ENCODE results near the gene C10orf90. TPM values are rescaled to one million over a fixed set of nuclear protein-coding genes. Genes with fewer than 3 reads are reported as not detected.

C10orf90 gene
- total and polyA plus RNA-seq, 11 donors: not detected

DNA sequence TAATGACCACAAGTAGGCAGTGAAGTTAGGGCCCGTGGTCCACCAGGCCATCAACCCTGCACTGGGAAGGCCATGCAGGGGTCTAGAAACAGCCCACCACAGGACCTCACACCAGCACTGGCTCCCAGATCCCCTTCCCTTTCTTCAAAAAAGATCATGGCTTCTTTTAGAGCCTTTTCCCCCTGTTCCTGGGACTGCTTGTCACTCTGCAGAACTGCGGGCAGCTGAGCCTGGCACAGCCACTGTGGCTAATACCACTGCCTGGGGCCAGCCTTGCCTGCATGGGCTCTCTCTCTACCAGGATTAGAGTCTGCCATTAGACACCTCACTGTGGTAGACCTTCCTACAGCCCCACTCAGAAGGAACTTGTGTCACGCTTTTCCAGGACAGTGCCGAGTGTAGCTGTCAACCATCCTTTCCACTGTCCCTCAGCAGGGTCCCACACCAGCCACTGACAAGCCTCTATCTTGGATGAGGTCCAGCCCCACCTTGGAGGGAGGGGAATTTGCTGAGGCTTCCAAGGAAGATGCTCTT is 19.0 kb upstream of the C10orf90 start:
- WGBS, 4 donors: 62 to 85% (median 74%) methylated on average over 4 of the region's 4 CpGs
- Histone ChIP-seq H3K4me1 (no peaks in the 10 kb centered on the region), H3K27me3 (no peaks in the 10 kb centered on the region), H3K27ac (no peak overlapping the region), H3K9me3 (peaks cover 0 to 16% (median 0%) of the 10 kb centered on the region in 12 donors), H3K4me3 (no peak overlapping the region), H3K36me3 (no peaks in the 10 kb centered on the region)
- DNase-seq (no peak), ATAC-seq (no peak)
- TF ChIP-seq POLR2A (IDR thresholded peaks at IDR 0.05): no peak
- TF ChIP-seq, protein P1, sequence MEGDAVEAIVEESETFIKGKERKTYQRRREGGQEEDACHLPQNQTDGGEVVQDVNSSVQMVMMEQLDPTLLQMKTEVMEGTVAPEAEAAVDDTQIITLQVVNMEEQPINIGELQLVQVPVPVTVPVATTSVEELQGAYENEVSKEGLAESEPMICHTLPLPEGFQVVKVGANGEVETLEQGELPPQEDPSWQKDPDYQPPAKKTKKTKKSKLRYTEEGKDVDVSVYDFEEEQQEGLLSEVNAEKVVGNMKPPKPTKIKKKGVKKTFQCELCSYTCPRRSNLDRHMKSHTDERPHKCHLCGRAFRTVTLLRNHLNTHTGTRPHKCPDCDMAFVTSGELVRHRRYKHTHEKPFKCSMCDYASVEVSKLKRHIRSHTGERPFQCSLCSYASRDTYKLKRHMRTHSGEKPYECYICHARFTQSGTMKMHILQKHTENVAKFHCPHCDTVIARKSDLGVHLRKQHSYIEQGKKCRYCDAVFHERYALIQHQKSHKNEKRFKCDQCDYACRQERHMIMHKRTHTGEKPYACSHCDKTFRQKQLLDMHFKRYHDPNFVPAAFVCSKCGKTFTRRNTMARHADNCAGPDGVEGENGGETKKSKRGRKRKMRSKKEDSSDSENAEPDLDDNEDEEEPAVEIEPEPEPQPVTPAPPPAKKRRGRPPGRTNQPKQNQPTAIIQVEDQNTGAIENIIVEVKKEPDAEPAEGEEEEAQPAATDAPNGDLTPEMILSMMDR (IDR thresholded peaks at IDR 0.05): no peak
- intact Hi-C loops (cut with DNase I): no loop called here

DNA sequence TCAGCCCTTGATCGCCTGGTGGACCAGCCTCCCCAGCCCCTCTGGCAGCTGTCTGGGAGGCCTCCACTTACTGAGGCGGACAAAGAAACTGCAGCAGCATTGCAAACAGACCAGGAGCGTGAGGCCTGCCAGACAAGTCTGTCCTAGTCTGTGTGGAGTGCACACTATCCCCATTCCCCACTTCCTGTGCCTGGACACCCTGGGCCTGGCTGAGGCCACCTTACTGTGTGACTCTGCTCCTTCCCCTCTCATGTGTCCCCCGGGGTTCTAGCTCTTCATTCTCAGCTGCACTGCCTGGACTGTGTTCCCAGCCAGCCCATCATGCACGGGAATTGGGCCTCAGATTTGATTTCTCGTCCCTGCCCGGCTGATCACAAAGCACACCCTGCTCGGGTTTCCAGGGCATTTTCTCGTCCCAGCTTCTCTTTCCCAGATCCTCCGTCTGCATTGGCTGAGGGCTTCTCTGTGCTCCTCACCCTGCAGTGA is 16.7 kb upstream of the C10orf90 start:
- peak overlapping the region in 3 of 12 donors; percentile 15 to 29 (median 22) for H3K27ac ChIP-seq
- H3K36me3 ChIP-seq: no peaks in the 10 kb centered on the region
- peak in 2 of 4 donors; percentile 47 to 48 for ATAC-seq
- no peaks in the 10 kb centered on the region for H3K4me1 ChIP-seq
- H3K9me3 ChIP-seq: peaks cover 0 to 12% (median 0%) of the 10 kb centered on the region in 12 donors
- TF ChIP-seq, protein P1 (IDR thresholded peaks at IDR 0.05): no peak
- TF ChIP-seq POLR2A (IDR thresholded peaks at IDR 0.05): no peak
- no peak for DNase-seq
- WGBS, 4 donors: 40 to 57% (median 48%) methylated on average over 10 of the region's 10 CpGs
- H3K4me3 ChIP-seq: no peak overlapping the region
- intact Hi-C loops (cut with DNase I): no loop called here
- no peaks in the 10 kb centered on the region for H3K27me3 ChIP-seq

- Histone ChIP-seq H3K9me3 (peaks cover 0 to 8% (median 0%) of the 10 kb centered on the region in 12 donors), H3K27ac (peak overlapping the region in 3 of 12 donors; percentile 15 to 29 (median 22)), H3K4me1 (no peaks in the 10 kb centered on the region), H3K36me3 (no peaks in the 10 kb centered on the region), H3K27me3 (no peaks in the 10 kb centered on the region), H3K4me3 (no peak overlapping the region)
- 75 to 82% (median 80%) methylated on average over 7 of the region's 7 CpGs for WGBS, 4 donors
- ATAC-seq (no peak), DNase-seq (no peak)
- TF ChIP-seq, protein P1 (IDR thresholded peaks at IDR 0.05): no peak
- no peak for TF ChIP-seq POLR2A (IDR thresholded peaks at IDR 0.05)
- intact Hi-C loops (cut with DNase I): no loop called here
Measured at GRCh38 chr10:126686719-126687118, 16.2 kb upstream of the C10orf90 start.

DNA sequence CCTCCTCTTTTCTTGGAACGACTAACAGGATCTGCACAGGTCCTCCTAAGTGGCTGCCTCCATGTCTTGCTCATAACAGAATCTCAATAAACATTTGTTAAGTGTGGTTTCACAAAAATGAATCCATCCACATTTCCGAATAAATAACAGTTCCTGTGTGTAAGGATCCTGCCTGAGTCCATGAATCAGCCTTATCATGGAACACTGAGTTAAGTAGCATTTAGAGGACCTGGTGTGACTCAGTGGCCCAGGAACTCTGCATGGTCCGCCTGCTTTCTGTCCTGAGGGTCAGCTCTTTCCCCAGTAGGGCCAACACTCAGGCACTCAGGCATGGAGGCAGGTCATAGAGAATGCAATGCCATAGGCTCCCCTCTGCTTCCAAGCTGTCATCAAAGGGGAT is 15.8 kb upstream of the C10orf90 start:
- Histone ChIP-seq H3K4me3 (no peak overlapping the region), H3K9me3 (peaks cover 0 to 4% (median 0%) of the 10 kb centered on the region in 12 donors), H3K27me3 (no peaks in the 10 kb centered on the region), H3K36me3 (no peaks in the 10 kb centered on the region), H3K27ac (no peak overlapping the region), H3K4me1 (no peaks in the 10 kb centered on the region)
- no peak for ATAC-seq
- TF ChIP-seq, protein P1 (IDR thresholded peaks at IDR 0.05): no peak
- no peak for TF ChIP-seq POLR2A (IDR thresholded peaks at IDR 0.05)
- WGBS, 4 donors: 57 to 80% (median 61%) methylated on average over 3 of the region's 3 CpGs
- intact Hi-C loops (cut with DNase I): no loop called here
- no peak for DNase-seq
